ENCODE results near the gene TUBGCP6. TPM values are rescaled to one million over a fixed set of nuclear protein-coding genes. Genes with fewer than 3 reads are reported as not detected.

TUBGCP6 gene
- total and polyA plus RNA-seq, 2 experiments from 2014 or later = 26.2 to 31.5 TPM

- no peak overlapping the region for H3K4me3 ChIP-seq
- H3K4me1 ChIP-seq (ENCODE audit: insufficient read depth) = no peaks in the 10 kb centered on the region
- H3K36me3 ChIP-seq (replicated peaks; ENCODE audit: insufficient read depth, low read depth) = no peaks in the 10 kb centered on the region
- H3K9me3 ChIP-seq (ENCODE audit: low read depth) = no peaks in the 10 kb centered on the region
- H4K20me1 ChIP-seq (ENCODE audit: insufficient read depth, poor library complexity, severe bottlenecking) = no peaks in the 10 kb centered on the region
- H3K9me2 ChIP-seq (replicated peaks; ENCODE audit: insufficient read depth) = no peaks in the 10 kb centered on the region
- WGBS (ENCODE audit: low lambda C conversion rate, missing lambda C conversion rate) = 95% methylated on average over 19 of the region's 19 CpGs
- H3K4me2 ChIP-seq = no peak overlapping the region
- no peaks in the 10 kb centered on the region for H3K79me2 ChIP-seq
- H3K27me3 ChIP-seq = no peaks in the 10 kb centered on the region
- no peak overlapping the region for H3K27ac ChIP-seq
- no peak overlapping the region for H2AFZ ChIP-seq
- TF ChIP-seq EZH2 (IDR thresholded peaks at IDR 0.05; ENCODE audit: borderline replicate concordance) = no peak
- TF ChIP-seq CTCF (IDR thresholded peaks at IDR 0.05; ENCODE audit: poor library complexity) = no peak
- no peak for TF ChIP-seq EZH2phosphoT487 (IDR thresholded peaks at IDR 0.05; ENCODE audit: low read depth, severe bottlenecking, unreplicated experiment)
- no peak for DNase-seq (ENCODE audit: low spot score)
Observed at GRCh38 chr22:50221410-50222300, 23.2 kb downstream of the TUBGCP6 start.

- Histone ChIP-seq H3K4me3 (no peak overlapping the region), H3K9me2 (replicated peaks; ENCODE audit: insufficient read depth) (no peaks in the 10 kb centered on the region), H2AFZ (no peak overlapping the region), H3K79me2 (no peaks in the 10 kb centered on the region), H3K27me3 (no peaks in the 10 kb centered on the region), H3K36me3 (replicated peaks; ENCODE audit: insufficient read depth, low read depth) (no peaks in the 10 kb centered on the region), H3K4me1 (ENCODE audit: insufficient read depth) (no peaks in the 10 kb centered on the region), H3K4me2 (no peak overlapping the region), H3K27ac (no peak overlapping the region), H3K9me3 (ENCODE audit: low read depth) (no peaks in the 10 kb centered on the region), H4K20me1 (ENCODE audit: insufficient read depth, poor library complexity, severe bottlenecking) (no peaks in the 10 kb centered on the region)
- no peak for TF ChIP-seq CTCF (IDR thresholded peaks at IDR 0.05; ENCODE audit: poor library complexity)
- no peak for TF ChIP-seq EZH2 (IDR thresholded peaks at IDR 0.05; ENCODE audit: borderline replicate concordance)
- TF ChIP-seq EZH2phosphoT487 (IDR thresholded peaks at IDR 0.05; ENCODE audit: low read depth, severe bottlenecking, unreplicated experiment) = no peak
- WGBS (ENCODE audit: low lambda C conversion rate, missing lambda C conversion rate) = 98% methylated on average over 38 of the region's 45 CpGs
- no peak for DNase-seq (ENCODE audit: low spot score)
Observed at GRCh38 chr22:50220603-50221409, 24.0 kb downstream of the TUBGCP6 start.

- no peak for DNase-seq (ENCODE audit: low spot score)
- H4K20me1 ChIP-seq (ENCODE audit: insufficient read depth, poor library complexity, severe bottlenecking) = peaks cover 3% of the 10 kb centered on the region
- no peak overlapping the region for H3K4me3 ChIP-seq
- no peak for TF ChIP-seq EZH2 (IDR thresholded peaks at IDR 0.05; ENCODE audit: borderline replicate concordance)
- no peak for TF ChIP-seq CTCF (IDR thresholded peaks at IDR 0.05; ENCODE audit: poor library complexity)
- no peak for TF ChIP-seq EZH2phosphoT487 (IDR thresholded peaks at IDR 0.05; ENCODE audit: low read depth, severe bottlenecking, unreplicated experiment)
- H3K9me3 ChIP-seq (ENCODE audit: low read depth) = no peaks in the 10 kb centered on the region
- H3K27me3 ChIP-seq = no peaks in the 10 kb centered on the region
- H3K36me3 ChIP-seq (replicated peaks; ENCODE audit: insufficient read depth, low read depth) = no peaks in the 10 kb centered on the region
- H3K79me2 ChIP-seq = no peaks in the 10 kb centered on the region
- WGBS (ENCODE audit: low lambda C conversion rate, missing lambda C conversion rate) = 96% methylated on average over 24 of the region's 25 CpGs
- H2AFZ ChIP-seq = no peak overlapping the region
- no peaks in the 10 kb centered on the region for H3K9me2 ChIP-seq (replicated peaks; ENCODE audit: insufficient read depth)
- H3K4me2 ChIP-seq = no peak overlapping the region
- no peaks in the 10 kb centered on the region for H3K4me1 ChIP-seq (ENCODE audit: insufficient read depth)
- H3K27ac ChIP-seq = no peak overlapping the region
Observed at GRCh38 chr22:50219800-50220602, 24.8 kb downstream of the TUBGCP6 start.

Measured in hepatocyte (in vitro differentiated cells).